DMS114 treated with DMSO at 0.1 percent for 48 hours (cell line): ENCODE measurements around the gene KIF1A.

Experiments used
- DNase-seq: peaks from one replicate; lab custom pipeline; 2025; ENCODE audit not compliant: unreplicated experiment; lab: John Stamatoyannopoulos, UW

Gene KIF1A

DNA sequence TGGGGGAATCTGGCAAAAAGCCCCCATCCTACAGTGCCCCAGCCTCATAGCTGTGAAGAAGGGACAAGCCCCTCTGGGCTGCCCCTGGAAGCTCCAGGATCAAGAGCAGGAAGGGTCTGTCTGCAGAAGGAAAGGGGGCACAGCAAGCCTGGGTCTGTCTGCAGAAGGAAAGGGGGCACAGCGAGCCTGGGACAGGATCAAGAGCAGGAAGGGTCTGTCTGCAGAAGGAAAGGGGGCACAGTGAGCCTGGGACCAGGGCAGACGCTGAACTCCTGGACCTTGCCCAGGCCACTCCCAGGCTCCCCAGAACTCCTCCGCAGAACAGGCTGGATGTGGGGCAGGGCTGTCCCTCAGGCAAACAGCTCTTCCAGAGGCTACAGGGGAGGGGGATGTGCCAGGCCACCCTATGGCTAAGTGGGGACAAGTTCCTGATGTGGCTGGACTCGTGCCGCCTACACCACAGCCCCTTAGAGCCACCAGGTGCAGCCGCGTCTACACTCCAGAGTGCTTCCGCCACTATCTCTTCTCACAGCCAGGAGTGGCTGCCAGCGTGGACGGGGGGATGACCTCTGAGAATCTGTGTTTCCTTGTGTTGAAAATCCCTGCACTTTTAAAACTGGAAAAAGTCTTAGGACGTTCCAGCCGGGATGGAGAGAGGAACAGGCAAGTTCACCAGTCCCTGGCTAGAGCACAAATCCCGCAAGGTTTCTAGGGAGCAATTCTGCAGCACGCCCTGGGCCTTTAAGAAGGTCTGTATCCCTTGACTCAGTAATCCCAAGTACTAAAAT is 20.8 kb downstream of the KIF1A start:
- DNase-seq = no peak

DNA sequence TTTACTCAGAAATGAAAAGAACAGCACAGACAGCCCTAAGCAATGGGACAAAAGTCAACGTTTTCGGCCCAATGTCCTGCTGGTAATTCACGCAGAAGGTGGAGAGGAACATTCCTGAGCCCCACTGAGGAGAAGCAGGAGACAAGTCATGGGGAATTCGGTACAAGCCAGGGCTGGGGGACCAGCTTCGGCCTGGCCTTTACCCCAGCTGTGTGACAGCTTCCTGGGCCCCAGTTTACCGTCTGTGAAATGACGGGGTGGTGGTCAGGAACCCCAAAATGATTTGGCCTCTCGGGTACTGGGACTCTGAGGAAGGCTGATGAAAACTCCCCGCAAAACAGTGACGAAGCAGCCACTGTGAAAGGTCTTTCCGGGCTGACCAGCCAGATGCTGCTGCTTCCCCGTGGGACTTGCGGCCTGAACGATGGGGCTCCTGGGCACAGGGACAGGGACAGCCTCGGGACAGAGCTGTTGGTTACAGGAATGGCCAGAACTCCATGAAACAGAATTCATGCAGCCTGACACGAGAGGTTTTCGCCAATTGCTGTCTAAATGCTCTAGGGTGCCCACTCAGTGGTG is 21.6 kb downstream of the KIF1A start:
- DNase-seq = no peak

DNA sequence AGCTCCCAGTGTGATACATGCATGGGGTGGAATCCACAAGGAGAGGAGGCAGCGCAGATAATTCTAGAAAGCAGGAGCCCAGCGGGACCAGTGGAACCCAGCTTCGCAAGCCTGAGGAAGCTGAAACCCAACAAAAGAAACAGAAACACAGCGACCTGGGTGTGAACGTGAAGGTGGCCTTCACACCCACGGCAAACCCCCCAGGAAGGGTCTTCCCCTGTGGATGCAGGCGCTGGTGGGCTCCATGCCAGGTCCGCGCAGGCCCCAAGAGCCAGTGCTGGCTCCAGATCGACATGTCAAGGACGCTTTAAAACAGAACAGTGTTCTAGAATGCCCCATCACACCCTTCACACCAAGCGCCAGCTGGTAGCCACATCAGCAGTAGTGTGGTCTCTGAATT is 22.1 kb downstream of the KIF1A start:
- no peak for DNase-seq

DNA sequence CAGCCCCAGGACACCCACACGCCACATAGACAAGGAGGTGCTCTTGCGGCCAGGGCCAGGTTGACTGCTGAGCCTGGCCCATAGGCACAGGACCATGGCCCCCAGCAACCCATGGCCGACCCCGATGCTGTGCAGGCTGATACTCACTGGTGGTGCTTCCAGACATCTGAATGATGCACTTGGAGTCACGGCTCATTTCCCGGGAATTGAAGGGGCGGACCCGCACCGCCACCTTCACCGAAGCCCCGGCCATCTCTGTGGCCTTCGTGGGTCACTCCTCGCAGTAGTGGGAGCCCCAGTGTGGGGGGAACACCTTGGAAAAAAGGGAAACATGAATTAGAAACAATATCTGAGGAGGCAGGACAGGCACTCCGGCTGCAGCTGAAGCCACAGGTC is 22.5 kb downstream of the KIF1A start:
- DNase-seq = no peak

DNA sequence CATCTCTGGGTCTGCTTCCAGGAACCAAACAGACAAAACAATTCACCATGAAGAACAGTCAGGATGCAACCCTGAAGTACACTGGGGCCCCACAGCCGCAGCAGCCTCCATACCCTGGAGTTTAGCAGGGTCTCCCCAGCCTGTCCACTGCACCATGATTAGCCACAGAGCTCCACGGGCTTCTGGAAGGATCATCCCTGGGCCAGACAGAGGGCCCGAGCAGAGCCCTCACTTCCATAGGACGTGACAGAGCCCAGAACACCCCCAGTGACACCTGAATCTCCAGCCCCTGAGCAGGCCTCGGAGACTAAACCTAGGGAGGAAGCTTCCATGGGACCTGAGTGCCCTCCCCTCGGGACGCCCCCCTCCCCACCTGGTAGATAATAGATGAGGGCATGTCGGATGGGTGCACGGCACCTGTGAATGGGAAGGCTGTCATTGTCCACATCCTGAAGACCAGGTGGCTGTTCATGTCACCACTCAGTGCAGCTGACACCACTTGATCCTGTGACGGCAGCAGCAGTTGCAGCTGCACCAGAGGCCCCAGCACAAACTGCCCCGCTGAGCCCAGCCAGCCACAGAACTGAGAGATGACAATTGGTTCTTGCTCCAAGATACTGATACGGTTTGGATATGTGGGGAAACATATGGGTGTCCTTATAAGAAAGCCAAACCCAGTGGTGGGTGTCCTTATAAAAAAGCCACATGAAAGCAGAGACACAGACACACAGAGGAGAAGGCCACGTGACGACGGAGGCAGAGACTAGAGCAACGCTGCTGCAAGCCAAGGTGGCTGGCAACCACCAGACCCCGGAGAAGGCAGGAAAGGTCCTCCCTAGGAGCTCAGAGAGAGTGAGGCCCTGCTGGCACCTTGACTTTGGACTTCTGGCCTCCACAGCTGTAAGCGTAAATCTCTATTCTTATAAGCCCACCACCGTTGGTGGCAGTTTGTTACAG is 23.2 kb downstream of the KIF1A start:
- DNase-seq = no peak

DNA sequence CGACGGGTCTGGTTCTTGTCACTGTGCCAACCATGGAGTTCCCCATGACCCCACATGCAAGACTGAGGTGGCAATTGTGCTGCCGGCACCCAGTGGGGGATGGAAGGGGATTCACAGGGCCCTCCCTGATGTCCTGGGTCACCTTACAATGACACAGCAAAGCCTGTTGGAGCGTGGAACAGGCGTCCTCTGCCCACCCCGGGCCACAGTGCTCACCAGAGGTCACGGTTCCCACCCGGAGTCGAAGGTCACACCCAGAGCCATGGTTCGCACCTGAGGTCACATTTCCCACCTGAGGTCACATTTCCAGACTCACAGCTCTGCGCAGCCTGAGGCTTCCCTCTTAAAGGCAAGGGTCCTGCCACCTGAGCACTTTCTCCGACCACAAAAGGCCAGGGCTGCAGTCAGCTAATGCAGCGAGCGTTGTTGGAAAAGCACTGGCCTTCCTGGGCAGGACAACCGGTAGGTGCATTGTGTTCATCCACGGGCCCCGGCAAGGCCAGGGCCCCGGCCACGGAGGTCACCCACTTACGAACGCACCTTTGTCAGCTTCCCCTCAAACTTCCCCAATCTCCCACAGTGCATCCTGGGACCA is 24.0 kb downstream of the KIF1A start:
- DNase-seq = no peak

DNA sequence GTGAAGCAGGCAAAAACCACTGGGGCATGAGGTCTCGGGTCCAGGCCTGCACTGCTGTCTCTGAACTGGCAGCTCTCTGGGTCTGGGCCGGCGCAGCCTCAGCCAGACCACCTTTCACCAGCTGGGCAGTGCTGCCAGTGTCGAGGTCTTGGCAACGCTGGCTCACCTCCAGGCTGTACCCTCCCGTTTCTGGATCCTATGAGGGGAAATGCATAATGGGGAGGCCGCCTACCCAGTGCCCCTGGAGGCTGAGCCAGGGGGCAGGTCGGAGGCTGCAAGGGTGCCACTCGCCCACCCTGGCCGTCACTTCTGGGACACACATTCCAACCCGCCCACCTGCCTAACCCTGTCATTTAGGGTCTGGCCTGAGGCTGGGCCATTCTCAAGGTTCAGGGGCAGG is 24.6 kb downstream of the KIF1A start:
- DNase-seq = no peak

DNA sequence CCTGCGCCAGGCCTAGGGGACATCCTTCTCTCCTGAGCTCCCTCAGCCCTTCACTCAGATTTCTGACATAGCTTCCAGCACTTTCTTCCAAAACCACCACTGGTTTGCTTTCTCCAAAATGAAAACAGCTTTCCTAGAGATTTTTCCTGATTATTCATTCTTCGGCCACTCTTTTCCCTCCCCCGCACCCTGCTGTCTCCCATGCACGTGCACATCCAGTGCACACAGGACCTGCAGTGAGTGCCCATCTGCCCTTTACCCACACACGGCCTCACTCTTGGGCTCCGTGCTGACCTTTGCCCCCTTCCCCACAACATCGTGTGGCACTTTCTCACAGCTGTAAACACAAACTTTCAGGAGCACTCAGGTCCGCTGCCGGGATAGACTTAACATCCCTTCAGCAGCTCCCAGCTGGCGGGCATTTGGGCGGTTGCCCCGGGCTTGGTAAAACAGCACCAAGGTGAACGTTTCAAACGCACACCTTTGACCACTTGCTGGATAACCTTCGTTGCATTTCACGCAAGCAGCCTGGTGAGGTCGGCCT is 25.8 kb downstream of the KIF1A start:
- DNase-seq = no peak

DNA sequence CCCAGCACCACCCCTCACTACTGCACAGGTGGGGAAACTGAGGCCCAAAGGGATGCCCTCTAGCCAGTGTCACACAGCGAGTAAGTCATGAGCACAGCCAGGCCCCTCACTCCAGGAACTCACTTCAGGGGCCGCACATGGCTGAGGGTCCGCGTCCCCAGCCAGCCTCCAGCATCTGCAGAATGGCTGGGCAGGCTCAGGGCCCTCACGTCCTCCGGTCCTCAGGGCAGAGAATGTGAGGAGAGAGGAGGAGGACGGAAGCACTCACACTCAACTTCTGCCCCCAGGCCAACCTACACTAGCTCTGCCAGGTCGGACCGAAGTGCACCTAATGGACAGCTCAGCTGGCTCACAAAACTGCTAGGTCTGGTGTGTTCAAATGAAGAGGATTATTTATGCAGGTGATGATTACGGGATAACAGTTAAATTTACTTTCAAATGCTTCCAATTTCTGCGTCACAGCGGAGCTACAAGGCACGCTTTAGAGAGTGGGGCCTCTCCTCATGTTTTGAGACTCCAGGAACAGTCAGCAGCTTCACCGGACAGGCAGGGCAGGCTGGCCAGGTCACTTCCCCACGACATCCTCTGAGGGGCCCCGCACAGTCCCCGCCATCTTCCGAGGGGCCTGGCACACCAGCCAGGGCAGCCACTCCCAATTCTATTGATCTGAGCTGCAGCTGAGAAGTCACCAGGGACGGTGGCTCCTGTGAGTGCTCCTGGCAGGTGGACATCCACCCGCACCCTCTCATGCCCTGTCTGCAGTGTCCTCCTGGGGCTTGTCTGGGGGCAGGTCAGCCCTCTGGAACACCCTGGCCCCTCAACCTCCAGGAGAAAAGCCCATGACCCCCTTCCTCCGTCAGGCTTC is 26.5 kb downstream of the KIF1A start:
- no peak for DNase-seq

DNA sequence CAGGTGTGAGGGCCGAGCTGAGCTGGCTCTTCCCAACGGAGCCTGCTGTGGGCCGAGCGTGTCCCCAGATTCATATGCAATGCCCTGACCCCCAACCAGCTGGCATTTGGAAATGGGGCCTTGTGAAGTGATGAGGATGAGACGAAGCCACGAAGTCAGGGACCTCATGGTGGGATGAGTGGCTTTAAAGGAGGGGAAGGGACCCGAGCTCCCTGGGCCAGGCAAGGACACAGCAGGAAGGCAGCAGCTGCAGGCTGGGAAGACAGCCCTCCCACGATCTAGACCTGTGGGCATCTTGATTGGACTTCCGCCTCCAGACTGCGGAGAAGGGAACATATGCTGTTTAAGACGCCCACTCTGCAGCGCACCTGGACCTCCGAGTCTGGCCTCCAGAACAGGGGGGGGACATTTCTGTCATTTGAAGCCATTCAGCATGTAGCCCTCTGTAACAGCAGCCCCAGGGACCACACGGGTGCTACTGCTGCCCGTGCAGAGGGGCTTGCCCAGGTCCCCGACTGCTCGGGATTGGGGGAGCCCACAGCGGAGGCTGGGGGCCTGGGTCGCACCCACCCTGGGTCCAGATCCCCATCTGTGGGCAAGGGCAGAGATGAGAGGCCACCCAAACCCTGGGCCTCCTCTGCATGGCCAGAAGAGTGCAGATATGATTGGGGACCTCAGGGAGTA is 27.2 kb downstream of the KIF1A start:
- no peak for DNase-seq

DNA sequence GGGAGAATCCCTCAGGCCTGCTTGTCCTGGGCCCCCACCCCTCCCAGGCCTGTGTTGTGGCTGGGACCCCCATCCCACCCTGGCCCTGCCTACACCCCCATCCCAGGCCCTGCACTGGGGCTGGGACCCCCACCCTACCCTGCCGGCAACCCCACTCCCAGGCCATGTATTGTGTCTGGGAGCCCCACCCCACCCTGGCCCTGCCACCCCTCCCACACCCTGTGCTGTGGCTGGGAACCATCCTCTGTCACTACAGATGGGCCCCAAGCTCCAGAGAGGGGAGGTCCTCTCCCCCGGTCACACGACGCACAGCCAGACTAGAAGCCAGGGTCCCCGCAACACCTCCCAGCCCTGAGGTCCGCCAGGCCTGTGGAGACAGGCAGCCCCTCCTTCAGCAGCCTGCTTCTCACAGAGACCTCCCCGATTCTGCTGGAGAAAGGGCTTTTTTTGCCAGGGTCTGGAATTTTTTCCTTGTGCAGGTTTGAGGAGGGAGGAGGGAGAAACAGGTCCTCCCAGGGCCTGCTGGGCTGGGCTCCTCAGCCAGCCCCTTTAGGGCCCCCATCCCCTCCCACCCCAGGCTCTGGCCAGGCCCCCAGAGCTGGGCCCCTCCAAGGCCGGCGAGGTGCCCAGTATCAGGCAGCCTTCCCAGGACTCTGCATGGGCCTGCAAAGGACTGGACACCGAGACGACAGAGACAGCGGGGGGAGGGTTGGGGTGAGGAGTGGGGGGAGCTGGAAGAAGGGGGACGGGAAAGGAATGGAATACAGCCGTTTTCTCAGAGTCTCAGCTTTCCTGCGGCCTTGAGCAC is 28.0 kb downstream of the KIF1A start:
- DNase-seq = no peak

DNA sequence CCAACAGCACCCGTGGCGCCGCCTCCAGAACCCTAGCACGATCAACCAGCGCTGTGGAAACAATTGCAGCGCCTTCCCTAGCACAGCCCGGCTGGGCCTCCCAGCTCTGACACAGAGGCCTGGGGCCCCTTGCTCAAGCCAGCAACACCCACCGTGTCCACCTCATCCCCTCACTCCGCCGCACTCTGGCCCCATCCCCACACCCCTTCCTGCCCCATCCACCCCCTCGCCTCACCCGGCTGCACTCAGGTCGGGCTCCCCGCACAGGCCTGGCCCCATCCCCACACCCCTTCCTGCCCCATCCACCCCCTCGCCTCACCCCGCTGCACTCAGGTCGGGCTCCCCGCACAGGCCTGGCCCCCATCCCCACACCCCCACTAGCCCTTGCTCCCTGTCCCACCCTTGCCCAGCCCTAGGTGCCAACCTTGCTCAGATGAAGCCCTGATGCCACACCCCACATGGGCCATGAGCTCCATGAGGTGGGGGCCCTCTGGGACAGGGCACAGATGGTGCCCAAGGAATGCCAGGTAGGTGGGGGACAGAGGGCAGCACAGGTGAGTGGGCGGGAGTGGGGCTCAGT is 28.7 kb downstream of the KIF1A start:
- no peak for DNase-seq

DNA sequence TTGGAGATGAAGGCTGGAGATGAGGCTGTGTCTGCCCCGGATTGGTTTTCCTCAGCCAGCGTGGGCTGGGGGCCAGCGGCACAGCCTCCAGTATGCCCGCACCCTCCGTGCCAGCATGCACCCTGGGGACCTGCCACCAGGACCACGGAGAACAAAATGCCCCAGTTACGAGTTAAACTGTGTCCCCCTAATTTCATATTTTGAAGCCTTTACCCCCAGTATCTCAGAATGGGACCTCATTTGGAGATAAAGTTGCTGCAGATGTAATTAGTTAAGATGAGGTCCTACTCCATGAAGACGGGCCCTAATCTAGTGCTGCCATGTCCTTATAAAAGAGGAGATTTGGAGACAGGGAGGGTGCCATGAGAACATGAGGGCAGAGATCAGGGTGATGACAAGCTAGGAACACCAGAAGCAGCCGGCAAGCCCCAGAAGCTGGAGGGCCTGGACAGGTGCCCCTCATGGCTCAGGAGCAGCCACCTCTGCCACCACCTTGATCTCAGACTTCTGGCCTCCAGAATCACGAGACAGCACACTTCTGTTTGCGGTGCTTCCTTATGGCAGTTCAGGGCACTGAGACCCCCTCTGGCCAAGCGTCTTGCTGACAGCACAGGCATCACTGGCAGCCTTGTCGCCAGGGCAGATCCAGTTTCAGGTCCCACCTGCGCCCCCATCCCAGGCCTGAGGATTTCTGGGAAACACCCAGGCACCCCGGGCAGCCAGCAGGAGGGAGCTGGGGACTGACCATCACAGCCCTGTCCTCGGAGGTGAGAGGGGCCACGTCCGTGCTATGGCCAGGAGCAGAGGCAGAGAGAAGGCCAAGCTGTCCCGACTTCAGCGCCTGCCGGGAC is 29.4 kb downstream of the KIF1A start:
- DNase-seq = no peak

DNA sequence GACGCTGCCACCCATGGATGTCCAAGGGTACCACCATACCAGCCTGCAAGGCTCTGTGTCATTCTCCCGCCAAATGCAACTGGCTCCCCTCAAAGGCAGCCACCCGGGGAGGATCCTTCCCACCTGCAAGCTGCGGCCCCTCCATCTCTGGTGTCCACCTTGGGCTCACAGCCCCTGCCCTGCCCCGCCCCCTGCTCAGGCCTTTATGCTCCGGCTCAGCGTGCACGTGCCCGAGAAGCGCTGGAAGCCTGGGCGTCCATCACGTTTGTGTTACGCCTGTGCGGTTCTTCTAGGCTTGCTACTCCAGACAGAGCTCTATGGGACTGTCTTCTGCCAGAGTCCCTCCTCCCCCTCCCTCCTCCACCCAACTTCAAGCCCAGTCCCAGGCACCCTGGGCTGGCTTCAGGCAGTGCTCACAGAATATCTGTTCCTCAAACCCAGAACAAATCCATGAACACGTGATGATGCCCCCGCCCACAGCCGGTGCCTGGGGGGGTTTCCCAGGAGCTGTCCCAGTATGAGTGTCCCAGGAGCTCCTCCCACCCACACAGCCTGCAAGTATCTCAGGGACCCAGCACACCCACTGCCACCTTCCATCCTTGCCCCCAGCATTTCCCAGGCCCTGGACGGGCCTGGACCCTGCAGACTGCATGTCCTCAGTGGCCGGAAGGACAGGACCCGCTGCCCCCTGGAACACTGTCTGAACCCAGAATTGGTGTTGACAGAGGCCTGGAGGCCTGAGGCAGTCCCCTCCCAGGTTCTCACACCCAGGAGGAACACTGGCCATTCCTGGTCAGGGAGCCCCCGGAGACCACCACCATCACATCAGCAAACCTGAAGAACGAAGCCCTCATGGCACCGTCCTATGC is 30.3 kb downstream of the KIF1A start:
- DNase-seq = no peak

DNA sequence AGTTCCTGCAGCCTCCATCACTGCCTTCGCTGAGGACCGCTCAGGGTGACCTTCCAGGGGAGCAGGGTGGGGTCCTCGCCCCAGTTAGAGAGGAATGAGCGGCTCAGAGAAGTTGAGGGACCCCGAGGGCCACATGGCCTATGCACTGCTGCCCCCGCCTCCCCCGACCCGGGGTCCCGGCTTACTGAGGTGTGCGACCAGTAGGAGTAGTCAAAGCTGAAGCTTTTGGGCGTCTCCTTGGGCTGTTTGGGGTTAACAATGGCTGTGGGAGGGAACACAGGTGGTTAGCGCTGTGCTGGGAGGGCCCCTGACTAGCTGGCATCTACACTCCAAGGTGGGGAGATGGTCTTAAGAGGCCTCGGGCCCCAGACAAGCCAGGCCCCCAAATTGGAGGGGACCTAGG is 31.0 kb downstream of the KIF1A start:
- DNase-seq = no peak

DNA sequence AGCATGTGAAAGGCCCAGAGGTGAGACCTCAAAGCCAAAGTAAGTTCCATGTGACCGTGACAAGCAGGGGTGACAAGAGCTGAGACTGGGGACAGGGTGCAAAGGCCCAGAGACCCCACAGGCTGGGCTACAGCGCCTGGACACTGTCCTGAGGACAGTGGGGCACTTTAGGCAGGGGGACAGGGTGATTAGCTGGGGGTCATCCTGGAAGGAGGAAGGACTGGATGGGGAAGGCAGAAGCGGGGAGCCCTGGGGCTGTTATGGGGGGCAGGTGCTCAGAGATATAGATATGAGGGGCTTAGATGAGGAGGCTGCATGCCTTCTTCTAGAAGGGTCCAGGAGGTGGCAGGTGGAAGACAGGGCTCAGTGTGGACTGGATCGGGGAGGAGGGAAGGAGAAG is 31.5 kb downstream of the KIF1A start:
- DNase-seq = no peak
